ENCODE results near the gene KRT81.
"Not testable (repeated sequence)": the region's sequence is repeated elsewhere in the genome, so short reads cannot be mapped to it uniquely, and the experiment has no call there.

Gene KRT81

GRCh38 chr12:52253391-52254179 is 37.7 kb downstream of the KRT81 start:
- TF ChIP-seq POLR2A (IDR thresholded peaks at IDR 0.05; ENCODE audit: low read length): no peak
- TF ChIP-seq GATA1 (IDR thresholded peaks at IDR 0.05; ENCODE audit: low read depth, low read length): no peak
- DNase-seq: no peak

GRCh38 chr12:52252728-52253343 is 38.5 kb downstream of the KRT81 start:
- TF ChIP-seq GATA1 (IDR thresholded peaks at IDR 0.05; ENCODE audit: low read depth, low read length): no peak
- no peak for TF ChIP-seq POLR2A (IDR thresholded peaks at IDR 0.05; ENCODE audit: low read length)

GRCh38 chr12:52252175-52252615 is 39.1 kb downstream of the KRT81 start:
- not testable (repeated sequence) for DNase-seq

More at GRCh38 chr12:52252728-52253343, 38.5 kb downstream of the KRT81 start:
- DNase-seq: no peak

GRCh38 chr12:52251367-52252051 is 39.8 kb downstream of the KRT81 start:
- no peak for TF ChIP-seq POLR2A (IDR thresholded peaks at IDR 0.05; ENCODE audit: low read length)
- TF ChIP-seq GATA1 (IDR thresholded peaks at IDR 0.05; ENCODE audit: low read depth, low read length): no peak
- no peak for DNase-seq

GRCh38 chr12:52250048-52250990 is 41.0 kb downstream of the KRT81 start:
- no peak for DNase-seq

GRCh38 chr12:52249511-52250047 is 41.8 kb downstream of the KRT81 start:
- DNase-seq: no peak
- TF ChIP-seq GATA1 (IDR thresholded peaks at IDR 0.05; ENCODE audit: low read depth, low read length) (no peak), POLR2A (IDR thresholded peaks at IDR 0.05; ENCODE audit: low read length) (no peak)

More at GRCh38 chr12:52250048-52250990, 41.0 kb downstream of the KRT81 start:
- TF ChIP-seq POLR2A (IDR thresholded peaks at IDR 0.05; ENCODE audit: low read length) (no peak), GATA1 (IDR thresholded peaks at IDR 0.05; ENCODE audit: low read depth, low read length) (no peak)

- no peak for DNase-seq
- TF ChIP-seq POLR2A (IDR thresholded peaks at IDR 0.05; ENCODE audit: low read length) (no peak), GATA1 (IDR thresholded peaks at IDR 0.05; ENCODE audit: low read depth, low read length) (no peak)
Observed at GRCh38 chr12:52248541-52249461, 42.5 kb downstream of the KRT81 start.

- no peak for DNase-seq
- no peak for TF ChIP-seq GATA1 (IDR thresholded peaks at IDR 0.05; ENCODE audit: low read depth, low read length)
- TF ChIP-seq POLR2A (IDR thresholded peaks at IDR 0.05; ENCODE audit: low read length): no peak
Observed at GRCh38 chr12:52247622-52248540, 43.5 kb downstream of the KRT81 start.

- no peak for TF ChIP-seq GATA1 (IDR thresholded peaks at IDR 0.05; ENCODE audit: low read depth, low read length)
- no peak for TF ChIP-seq POLR2A (IDR thresholded peaks at IDR 0.05; ENCODE audit: low read length)
- DNase-seq: no peak
Observed at GRCh38 chr12:52246720-52247621, 44.4 kb downstream of the KRT81 start.

- DNase-seq: no peak
- TF ChIP-seq POLR2A (IDR thresholded peaks at IDR 0.05; ENCODE audit: low read length) (no peak), GATA1 (IDR thresholded peaks at IDR 0.05; ENCODE audit: low read depth, low read length) (no peak)
Observed at GRCh38 chr12:52245962-52246569, 45.3 kb downstream of the KRT81 start.

All from erythroblast (primary cell).